GM12878 (cell line): ENCODE data around the gene PPP1R12B.
"Not testable (repeated sequence)": the region's sequence is repeated elsewhere in the genome, so short reads cannot be mapped to it uniquely, and the experiment has no call there.

Experiments used
- GATAD2B ChIP-seq: fragments of 450-650 bp; conservative IDR thresholded peaks from 2 replicates; pipeline ENCODE4 v1.6.1; 2017; ENCODE audit warnings: low read depth, mild to moderate bottlenecking, moderate library complexity
- POLR2AphosphoS5 ChIP-seq: IDR thresholded peaks from 2 replicates; pipeline ENCODE4 v1.6.1; 2011; ENCODE audit warnings: mild to moderate bottlenecking, low read length, inconsistent platforms

DNA sequence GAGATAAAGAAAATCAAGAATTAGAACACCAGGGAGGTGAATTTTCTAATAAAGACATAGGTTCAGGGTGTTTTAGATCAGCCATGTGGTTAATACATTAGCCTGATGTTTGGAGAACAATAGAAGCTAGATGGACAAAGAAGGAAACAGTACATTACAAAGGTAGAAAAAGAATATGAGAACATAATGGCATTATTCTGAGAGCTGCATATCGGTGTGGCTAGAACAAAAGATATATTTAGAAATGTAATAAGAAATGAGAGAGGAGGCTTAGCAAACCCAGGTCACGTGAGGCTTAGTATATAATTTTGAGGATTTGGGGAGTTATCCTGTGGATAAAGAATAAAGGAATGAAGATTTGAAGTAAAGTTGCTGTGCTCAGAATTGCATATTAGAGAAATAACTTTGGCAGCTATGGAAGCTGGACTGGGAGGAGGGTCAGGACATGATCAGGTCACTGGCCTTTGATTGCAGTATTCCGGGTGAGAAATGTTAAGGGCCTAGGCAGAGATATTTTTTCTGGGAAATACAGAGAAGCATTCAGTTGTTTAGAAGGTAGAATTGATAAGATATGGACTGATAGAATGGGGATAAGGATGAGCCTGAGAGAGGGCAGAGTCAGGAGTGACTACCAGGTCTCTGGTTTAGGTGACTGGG lies 197.3 kb downstream of the PPP1R12B start:
- TF ChIP-seq POLR2AphosphoS5, GATAD2B: not testable (repeated sequence)
